GDM1 (cell line): Measurements from ENCODE around the gene CLCA4.
"Not testable (repeated sequence)": the region's sequence is repeated elsewhere in the genome, so short reads cannot be mapped to it uniquely, and the experiment has no call there.

Source experiments
- DNase-seq: peaks from one replicate; lab custom pipeline; 2025; lab: John Stamatoyannopoulos, UW

CLCA4 gene

DNA sequence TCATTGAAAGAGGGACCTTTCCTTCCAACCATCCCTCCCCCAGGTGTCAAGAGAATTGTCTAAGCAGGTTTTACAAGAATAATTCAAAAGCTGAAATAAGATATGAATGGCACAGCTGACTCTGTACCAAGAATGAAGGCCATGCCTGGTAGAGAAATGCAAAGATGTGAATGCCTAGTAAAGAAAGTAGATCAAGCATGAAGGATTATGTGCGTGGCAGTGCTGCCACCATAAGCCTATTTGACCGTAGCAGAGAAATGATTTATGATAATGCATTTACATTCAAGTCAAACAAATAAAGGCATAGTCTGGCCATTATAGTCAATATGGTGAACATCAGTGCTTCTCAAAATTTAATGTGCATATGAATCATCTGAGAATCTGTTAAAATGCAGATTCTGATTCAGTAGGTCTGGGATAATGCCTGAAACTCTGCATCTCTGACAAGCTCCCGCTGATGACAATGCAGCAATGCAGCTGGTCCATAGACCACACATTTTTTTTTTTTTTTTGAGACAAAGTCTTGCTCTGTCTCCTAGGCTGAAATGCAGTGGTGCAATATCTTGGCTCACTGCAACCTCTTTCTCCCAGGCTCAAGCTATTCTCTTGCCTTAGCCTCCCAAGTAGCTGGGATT lies 16.6 kb upstream of the CLCA4 start:
- DNase-seq = no peak

DNA sequence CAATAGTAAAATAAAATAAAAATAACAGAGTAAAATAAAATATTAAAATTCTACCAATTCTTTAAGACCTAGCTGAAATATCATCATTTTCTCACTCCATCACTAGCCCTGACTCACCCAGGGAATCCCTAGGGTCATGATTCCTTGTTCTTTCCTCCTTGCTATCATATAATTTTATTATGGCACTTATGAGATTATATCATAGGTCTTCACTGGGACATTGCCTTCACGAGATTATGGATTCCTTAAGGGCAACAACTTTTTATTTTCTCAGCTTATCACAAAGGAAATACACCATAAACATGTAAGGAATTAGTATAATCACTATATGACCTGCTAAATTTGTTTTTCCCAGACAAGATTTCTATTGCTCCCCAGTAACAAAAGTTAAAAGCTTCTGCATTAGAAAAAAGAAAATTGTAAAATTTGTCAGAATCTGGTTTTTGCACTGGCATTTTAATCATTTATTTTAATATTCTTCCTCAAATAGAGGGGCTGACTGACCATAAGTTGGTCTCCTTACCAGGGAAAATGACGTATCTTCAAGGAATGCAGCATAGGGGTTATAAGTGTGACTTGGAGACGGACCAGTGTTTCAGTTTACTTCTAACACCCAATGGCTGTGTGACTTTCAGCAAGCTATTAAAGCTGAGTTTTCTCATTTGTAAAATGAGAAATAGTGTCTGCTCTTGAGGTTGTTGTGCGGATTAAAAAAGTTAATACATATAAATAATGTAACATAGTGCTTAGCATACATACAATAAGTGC lies 8.8 kb upstream of the CLCA4 start:
- no peak for DNase-seq

GRCh38 chr1:86538775-86539174 lies 8.1 kb upstream of the CLCA4 start:
- no peak for DNase-seq

DNA sequence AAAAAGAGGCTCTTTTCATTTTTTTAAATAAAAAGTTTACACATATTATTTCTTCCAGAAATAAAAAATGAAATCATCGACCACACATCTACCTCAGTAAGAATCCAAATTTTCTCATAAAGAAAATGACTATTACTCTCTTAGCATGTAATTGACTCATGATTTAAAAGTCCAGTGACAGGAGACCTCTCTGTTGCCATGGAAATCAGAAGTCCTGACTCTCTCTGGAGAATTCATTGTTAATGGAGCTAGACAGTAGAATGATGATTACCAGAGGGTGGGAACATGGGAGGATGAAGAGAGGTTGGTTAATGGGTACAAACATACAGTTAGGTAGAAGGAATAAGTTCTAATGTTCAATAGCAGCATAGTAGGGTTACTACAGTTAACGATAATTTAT lies 5.0 kb upstream of the CLCA4 start:
- no peak for DNase-seq

- DNase-seq = no peak
These were observed 4.2 kb upstream of the CLCA4 start for GRCh38 chr1:86542631-86543030.

GRCh38 chr1:86548839-86549238 lies 2.0 kb downstream of the CLCA4 start:
- DNase-seq = no peak

DNA sequence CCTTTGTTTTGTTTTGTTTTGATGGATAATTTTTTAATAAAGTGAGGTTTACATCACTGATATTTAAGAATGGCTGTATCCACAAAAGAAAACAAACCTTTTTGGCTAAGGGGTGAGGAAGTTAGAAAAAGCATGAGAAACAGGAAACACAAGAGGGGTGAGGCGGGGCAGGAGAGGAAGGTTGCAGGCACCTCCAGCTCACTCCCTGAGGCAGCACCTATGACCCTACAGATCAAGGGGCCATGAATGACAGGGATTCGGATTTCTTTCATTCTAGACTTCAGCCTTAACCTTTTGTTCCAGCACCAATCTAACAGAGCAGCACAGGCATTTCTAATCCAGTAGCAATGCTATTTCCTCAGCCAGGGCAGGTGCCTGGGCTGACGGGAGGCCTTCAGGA lies 4.4 kb downstream of the CLCA4 start:
- DNase-seq = no peak

GRCh38 chr1:86552376-86552775 lies 5.5 kb downstream of the CLCA4 start:
- DNase-seq = no peak

DNA sequence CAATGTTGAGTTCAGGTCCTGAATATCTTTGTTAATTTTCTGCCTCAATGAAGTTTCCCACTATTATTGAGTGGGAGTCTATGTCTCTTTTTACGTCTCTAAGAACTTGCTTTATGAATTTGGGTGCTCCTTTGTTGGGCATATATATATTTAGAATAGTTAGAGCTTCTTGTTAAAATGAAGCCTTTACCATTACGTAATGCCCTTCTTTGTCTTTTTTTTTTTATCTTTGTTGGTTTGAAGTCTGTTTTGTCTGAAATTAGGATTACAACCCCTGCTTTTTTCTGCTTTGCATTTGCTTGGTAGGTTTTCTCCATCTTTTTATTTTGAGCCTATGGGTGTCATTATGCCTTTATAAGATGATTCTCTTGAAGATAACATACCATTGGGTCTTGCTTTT lies 10.9 kb downstream of the CLCA4 start:
- DNase-seq = no peak

DNA sequence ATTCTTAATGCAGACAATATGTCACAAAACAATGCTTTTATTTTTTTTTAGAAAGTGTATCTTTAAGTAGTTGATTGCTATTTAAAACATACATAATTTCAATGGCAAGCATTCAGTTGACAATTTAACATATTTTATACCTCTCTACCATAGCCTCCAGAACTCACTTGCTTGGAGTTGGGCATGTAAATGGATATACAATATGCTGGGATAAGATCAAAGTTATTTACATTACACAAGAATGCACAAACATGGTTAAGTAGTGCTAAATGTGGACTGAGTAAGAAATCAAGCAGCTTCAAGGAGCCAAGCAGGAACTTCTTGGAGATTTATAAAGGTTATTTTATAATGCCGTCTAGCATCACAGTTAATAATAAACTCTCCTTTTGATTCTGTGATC lies 17.0 kb downstream of the CLCA4 start:
- DNase-seq = no peak

DNA sequence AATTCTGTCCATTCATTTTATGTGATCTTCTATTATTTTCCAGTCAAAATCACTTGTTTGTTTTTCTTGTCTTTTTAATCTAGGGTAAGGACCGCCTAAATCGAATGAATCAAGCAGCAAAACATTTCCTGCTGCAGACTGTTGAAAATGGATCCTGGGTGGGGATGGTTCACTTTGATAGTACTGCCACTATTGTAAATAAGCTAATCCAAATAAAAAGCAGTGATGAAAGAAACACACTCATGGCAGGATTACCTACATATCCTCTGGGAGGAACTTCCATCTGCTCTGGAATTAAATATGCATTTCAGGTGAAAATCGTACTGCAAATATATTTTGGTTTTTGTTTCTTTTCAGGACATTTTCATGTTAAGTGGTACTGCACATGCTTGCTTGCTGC lies 20.5 kb downstream of the CLCA4 start:
- DNase-seq = no peak

DNA sequence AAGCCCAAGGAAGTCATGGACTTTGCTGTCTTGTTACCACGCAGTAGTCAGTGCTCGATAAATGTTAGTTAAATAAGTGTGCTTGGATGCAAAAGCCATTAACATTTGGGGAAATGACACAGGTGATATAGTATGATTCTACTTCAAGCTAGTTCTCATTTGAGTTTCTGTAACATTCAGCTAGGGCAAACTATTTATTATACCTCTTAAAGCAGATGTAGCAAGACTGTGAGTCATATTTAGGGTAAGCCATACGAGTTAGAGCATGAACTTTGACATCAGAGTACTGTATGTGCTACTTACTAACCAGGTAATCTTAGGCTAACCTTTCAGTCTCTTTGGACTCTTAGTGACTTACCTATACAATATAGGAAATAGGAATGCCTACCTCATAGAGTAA lies 21.0 kb downstream of the CLCA4 start:
- DNase-seq = no peak

GRCh38 chr1:86573763-86574484 lies 27.0 kb downstream of the CLCA4 start:
- DNase-seq = no peak

GRCh38 chr1:86581231-86581630 lies 34.4 kb downstream of the CLCA4 start:
- no peak for DNase-seq

DNA sequence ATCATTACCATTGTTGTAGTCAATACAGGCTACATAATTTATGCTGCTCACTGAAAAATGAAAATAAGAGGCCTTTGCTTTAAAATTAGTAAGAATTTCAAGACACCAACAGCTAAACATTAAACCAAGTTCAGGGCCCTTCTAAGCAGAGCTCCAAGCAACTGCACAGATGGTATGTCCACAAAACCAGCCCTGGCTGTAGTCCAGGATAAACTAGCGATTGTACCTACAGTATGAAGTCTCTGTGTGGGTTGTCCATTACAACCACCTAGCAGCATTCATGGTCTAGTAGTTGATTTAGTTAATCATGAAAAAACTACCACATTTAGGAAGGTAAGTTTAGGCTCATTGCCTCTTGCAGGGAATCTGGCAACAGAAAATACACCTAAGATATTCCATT lies 35.3 kb downstream of the CLCA4 start:
- DNase-seq = no peak

GRCh38 chr1:86583032-86583431 lies 36.2 kb downstream of the CLCA4 start:
- no peak for DNase-seq

- no peak for DNase-seq
These were observed 36.7 kb downstream of the CLCA4 start for GRCh38 chr1:86583593-86583992.

DNA sequence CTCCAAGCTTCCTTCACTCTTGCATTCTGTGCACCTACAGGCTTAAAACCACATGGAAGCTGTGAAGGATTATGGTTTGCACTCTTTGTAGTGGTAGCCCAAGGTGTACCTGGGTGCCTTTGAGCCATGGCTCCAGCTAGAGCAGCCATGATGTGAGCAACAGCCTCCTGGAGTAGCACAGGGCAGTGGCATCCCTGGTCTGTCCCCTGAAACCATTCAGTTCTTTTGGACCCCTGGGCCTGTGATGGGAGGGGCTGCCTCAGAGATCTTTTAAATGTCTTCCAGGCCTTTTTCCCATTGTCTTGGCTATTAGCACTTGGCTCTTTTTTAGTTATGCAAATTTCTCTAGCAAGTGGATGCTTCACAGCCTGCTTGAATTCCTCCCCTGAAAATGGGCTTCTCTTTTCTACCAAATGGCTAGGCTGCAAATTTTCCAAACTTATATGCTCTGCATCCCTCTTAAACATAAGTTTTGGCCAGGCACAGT lies 47.4 kb downstream of the CLCA4 start:
- DNase-seq = no peak

DNA sequence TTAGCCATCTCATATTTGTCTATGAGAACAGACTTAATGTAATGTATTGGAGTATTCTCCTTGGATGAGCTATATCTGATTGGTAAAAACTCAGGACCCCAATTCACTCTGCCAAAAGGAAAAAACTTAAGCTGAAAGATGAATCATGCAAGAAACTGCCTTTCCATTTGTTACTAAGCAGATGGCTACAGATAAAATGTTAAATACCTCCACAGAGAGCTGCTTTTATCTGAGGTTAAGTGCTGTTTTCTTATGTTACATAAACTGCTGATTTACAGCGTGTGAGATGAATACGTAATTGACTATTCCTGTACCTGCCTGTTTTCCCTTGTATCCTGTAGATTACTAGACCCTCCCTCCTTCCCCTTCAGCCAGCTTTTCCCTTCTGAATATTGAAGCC lies 49.3 kb downstream of the CLCA4 start:
- no peak for DNase-seq

DNA sequence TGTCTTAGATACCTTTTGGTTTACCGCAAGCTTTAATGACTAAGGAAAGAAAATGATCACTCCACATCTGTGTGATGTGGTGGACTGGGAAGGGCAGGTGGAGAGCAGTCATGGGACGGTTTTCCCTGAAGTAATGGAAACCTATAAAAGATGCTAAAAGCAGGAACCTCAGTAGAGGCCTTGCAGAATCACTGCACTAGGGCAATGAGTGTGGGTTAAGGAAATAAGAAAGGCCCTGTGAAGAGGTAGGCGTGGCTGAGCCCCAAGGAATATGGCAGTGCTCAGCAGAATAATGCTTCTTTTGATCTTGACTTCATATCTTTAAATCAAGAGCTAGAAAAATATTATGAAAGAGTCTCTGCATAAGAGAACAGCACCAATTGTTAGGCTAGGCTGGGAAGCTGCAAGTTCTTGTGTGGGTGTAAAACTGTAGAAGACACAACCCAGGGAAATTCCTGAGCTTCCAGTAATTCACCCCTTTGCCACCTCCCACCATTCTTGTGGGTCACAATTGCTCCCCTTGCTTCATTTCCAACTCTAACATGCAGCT lies 49.9 kb downstream of the CLCA4 start:
- DNase-seq = no peak

- not testable (repeated sequence) for DNase-seq
These were observed 59.2 kb downstream of the CLCA4 start for GRCh38 chr1:86606080-86606479.

DNA sequence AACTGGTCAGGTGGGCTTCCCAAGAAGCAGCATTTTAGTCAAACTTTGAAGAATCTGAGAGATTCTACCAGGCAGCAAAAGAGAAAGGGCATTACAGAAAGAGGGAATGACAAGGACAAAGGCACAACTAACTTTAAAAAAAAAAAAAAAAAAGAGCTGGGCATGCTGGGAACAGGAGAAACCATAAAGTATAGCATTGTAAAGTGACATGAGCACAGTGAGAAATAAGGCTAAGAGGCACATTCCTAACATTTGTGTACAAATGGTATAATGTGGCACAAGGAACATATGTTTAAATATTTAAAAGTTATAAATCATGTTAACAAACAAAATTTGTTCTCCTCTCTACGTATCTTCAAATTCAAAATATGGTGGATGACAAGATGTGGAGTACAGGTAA lies 69.6 kb downstream of the CLCA4 start:
- DNase-seq = no peak

DNA sequence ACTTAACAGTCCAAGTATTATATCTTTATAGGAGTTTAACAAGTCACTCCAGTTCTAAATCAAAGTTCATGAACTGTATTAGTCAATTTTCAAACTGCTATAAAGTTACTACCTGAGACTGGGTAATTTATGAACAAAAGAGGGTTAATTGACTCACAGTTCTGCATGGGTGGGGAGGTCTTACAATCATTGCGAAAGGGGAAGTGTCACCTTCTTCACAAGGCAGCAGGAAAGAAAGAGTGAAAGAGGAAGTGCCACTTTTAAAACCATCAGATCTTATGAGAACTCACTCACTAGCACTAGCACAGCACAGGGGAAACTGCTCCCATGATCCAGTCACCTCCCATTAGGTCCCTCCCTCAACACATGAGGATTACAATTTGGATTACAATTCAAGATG lies 70.0 kb downstream of the CLCA4 start:
- DNase-seq = peak; percentile 69
